Activated gamma-delta T cell (primary cell): ENCODE measurements around the gene TNRC18.
"Not testable (repeated sequence)": the region's sequence is repeated elsewhere in the genome, so short reads cannot be mapped to it uniquely, and the experiment has no call there.

Experiments used
- DNase-seq: peaks from one replicate; lab custom pipeline; 2025; lab: John Stamatoyannopoulos, UW

The TNRC18 gene

GRCh38 chr7:5349437-5350173, 74.0 kb downstream of the TNRC18 start:
- DNase-seq, result no peak

- DNase-seq, result no peak
These were observed 74.6 kb downstream of the TNRC18 start for GRCh38 chr7:5349005-5349380.

GRCh38 chr7:5348134-5349004, 75.3 kb downstream of the TNRC18 start:
- no peak for DNase-seq

DNA sequence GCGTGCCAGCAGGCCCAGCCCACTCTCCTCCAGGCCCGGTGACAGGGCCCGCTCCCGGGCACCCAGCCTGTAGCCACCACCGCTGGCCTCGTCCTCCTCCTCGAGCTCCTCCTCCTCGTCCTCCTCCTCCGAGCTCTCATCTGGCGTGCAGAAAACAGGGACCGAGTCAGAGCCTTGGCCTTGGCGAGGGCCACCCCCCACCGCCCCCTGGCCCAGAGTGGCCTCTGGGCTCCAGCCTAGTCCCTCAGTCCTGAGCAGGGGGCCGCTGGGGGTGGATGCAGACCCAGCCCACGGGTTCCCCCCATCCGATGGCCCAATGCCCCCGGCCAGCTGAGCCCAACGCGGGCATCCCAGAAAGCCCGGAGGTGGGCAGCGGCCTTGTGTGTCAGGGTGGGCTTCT, 78.0 kb downstream of the TNRC18 start:
- DNase-seq, result no peak

GRCh38 chr7:5345171-5345570, 78.5 kb downstream of the TNRC18 start:
- DNase-seq, result no peak

DNA sequence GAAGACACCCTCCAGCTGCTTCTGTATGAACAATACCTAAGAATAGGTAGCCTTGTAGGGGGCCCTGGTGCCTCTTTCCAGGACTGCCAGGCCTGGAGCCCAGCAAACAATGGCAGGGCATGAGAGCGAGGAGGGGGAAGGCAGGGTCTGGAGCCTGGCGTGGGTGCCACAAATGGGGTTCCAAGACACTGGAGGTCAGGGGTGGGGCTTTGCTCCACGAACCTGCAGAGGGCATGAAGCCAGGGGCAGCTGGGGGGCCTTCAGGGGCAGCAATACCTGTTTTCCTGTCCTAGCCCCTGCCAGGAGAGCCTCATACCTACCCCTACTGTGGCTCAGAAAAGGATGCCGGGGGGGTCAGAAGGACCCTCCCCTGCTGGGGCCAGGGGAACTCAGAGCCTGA, 79.3 kb downstream of the TNRC18 start:
- DNase-seq, result no peak

DNA sequence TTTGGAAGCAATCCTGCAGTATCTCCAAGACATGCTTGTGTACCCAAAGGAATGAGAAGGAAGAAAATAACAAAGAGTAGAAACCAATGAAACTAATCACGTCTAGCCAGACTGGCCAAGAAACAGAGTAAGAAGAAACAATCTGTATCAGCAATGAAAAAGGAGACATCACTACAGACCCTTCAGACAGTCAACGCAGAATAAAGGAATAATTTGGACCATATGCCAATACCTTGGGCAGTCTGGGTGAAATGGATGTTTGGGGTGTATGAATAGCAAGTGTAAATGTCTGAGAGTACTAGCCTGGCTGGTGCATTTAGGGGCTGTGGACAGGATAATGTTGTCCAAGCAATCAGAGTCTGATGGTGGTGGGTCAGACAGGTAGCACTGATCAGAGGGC, 79.8 kb downstream of the TNRC18 start:
- no peak for DNase-seq

DNA sequence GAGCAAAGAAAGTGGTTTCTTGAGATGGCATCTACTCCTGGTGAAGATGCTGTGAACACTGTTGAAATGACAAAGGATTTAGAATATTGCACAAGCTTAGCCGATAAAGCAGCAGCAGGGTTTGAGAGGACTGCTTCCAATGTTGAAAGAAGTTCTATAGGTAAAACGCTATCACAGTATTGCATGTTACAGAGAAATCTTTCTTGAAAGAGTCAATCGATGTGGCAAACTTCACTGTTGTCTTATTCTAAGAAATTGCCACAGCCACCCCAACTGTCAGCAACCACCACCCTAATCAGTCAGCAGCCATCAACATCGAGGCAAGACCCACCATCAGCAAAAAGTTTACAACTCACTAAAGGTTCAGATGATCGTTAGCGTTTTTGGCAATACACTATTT, 81.0 kb downstream of the TNRC18 start:
- no peak for DNase-seq

DNA sequence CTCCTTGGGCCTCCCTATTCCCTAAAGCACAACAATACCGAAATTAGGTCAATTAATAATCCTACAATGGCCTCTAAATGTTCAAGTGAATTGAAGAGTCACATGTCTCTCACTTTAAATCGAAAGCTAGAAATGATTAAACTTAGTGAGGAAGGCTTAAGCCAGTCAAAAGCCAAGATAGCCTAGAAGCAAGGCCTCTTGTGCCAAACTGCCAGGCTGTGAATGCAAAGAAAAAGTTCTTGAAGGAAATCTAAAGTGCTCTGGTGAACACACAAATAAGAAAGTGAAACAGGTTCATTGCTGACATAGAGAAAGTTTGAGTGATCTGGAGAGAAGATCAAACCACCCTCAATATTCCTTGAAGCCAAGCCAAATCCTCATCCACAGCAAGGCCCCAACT, 83.7 kb downstream of the TNRC18 start:
- DNase-seq, result no peak

DNA sequence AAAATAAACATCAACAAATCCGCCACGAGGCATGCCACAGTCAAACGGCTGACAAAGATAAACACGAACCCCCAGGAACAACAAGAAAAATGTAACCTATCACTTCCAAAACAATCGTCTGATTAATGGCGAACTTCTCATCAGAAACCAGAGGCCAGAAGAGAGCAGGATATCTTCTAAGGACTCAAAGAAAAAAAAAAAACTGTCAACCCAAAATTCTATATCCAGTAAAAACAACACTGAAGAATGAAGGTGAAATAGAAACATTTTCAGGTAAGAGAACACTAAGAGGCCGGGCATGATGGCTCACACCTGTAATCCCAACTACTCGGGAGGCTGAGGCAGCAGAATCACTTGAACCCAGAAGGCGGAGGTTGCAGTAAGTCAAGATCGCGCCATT, 86.6 kb downstream of the TNRC18 start:
- no peak for DNase-seq

DNA sequence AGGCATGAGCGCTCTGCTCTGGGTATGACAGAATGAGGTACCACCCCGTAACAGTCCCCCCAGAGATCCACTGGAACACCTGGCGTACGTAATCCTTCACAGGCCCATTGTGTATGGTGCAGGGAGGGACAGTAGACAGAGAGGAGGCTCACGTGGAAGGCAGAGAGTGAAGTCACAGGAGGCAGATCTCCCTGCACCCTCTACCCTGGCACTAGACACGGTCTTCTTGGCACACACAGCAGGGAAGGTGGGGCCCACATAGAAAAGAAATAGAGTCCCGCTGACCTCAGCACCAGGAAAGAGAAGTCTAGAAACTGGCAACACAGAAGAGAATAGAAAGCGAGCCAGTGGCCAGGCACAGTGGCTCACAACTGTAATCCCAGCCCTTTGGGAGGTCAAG, 89.0 kb downstream of the TNRC18 start:
- no peak for DNase-seq

- DNase-seq, result no peak
These were observed 90.3 kb downstream of the TNRC18 start for GRCh38 chr7:5333121-5334045.

- no peak for DNase-seq
These were observed 91.1 kb downstream of the TNRC18 start for GRCh38 chr7:5332579-5332978.

DNA sequence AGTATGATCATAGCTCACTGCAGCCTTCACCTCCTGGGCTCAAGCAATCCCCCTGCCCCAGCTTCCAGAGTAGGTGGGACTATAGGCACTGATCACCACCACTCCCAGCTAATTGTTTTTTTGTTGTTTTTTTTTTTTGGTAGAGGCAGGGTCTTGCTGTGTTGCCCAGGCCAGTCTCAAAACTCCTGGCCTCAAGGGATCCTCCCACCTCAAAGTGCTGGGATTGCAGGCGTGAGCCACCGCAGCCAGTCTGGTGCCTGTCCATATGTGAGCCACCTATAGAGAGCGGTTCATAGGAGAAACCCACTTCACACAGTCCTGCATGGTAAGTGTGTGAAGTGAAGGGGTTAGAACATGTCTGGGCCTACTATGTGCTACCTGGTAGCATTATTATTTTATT, 93.3 kb downstream of the TNRC18 start:
- no peak for DNase-seq

- DNase-seq, result no peak
These were observed 98.7 kb downstream of the TNRC18 start for GRCh38 chr7:5324961-5325360.

GRCh38 chr7:5323800-5324781, 99.5 kb downstream of the TNRC18 start:
- not testable (repeated sequence) for DNase-seq

DNA sequence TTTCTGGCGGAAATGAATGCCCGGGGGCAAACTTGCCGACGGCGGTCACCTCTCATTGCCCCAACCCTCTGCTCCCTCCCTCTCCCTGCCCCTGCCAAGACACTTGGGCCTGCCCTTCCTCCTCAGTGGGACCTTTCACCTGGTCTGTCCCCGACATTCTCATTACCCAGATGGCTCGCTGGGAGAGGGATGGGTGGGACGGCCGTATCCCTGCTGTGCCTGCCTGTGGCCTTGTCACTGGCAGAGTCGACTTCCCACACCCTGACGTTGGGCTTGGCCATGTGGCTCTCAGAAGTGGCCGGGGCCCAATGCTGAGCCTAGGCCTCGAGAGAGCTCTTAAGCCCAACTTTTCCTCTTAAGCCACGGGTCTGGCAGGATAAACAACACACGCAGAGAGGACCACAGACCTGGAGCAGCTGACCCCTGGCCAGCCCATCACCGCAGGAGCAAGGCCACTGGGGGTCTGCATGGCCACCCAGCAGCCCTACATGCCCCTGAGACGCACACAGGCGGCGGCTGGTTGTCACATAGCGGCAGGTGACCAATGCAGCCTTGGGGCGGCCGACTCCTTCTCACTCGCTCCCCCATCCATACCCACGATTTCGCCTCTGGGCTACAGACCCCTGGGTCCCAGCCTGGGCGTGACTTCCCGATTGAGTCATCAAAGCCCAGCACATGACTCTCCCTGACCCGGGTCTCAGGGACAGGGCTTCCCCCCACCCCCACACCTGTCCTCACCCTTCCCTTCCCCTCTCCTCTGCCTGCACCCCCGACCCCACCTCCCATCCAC, 100.8 kb downstream of the TNRC18 start:
- DNase-seq, result no peak

- no peak for DNase-seq
These were observed 102.7 kb downstream of the TNRC18 start for GRCh38 chr7:5320802-5321396.

GRCh38 chr7:5320391-5320790, 103.2 kb downstream of the TNRC18 start:
- no peak for DNase-seq

DNA sequence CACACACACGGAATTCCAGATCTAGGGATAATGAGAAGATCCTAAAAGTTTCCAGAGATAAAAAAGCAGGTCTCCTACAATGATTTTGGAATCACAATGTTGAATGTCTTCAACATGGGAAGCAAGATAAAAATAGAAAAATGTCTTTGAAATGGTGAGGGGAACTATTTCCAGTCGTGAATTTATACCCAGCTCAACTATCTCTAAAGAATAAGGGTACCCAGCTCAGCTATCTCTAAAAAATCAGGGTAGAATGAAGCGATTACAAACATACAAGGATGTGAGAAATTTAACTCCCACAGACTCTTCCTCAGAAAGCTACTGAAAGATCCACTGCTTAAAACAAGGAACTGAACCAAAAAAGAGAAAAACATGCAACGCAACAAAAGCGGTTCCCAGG, 105.0 kb downstream of the TNRC18 start:
- not testable (repeated sequence) for DNase-seq
